Globus pallidus (tissue), 1 donor: ENCODE results near the gene PIK3AP1.
"Not testable (repeated sequence)": the region's sequence is repeated elsewhere in the genome, so short reads cannot be mapped to it uniquely, and the experiment has no call there.

Source experiments
- DNase-seq: peaks from one replicate; pipeline ENCODE4 v3.0.0-alpha.2; 2015; ENCODE audit warnings: low spot score

PIK3AP1 gene

GRCh38 chr10:96577069-96577468 is 143.2 kb downstream of the PIK3AP1 start:
- no peak for DNase-seq

GRCh38 chr10:96576277-96576980 is 143.9 kb downstream of the PIK3AP1 start:
- no peak for DNase-seq

- DNase-seq, result not testable (repeated sequence)
These were observed 145.8 kb downstream of the PIK3AP1 start for GRCh38 chr10:96574564-96574963.

- DNase-seq, result no peak
These were observed 147.3 kb downstream of the PIK3AP1 start for GRCh38 chr10:96573036-96573435.

- DNase-seq, result no peak
These were observed 149.0 kb downstream of the PIK3AP1 start for GRCh38 chr10:96570983-96571964.

GRCh38 chr10:96570511-96570910 is 149.8 kb downstream of the PIK3AP1 start:
- DNase-seq, result no peak

- no peak for DNase-seq
These were observed 151.9 kb downstream of the PIK3AP1 start for GRCh38 chr10:96568402-96568801.

- DNase-seq, result no peak
These were observed 154.5 kb downstream of the PIK3AP1 start for GRCh38 chr10:96565774-96566173.

GRCh38 chr10:96560966-96561887 is 159.1 kb downstream of the PIK3AP1 start:
- no peak for DNase-seq

GRCh38 chr10:96560489-96560888 is 159.8 kb downstream of the PIK3AP1 start:
- no peak for DNase-seq

GRCh38 chr10:96556003-96556402 is 164.3 kb downstream of the PIK3AP1 start:
- peak; percentile 40 for DNase-seq

- DNase-seq, result no peak
These were observed 165.0 kb downstream of the PIK3AP1 start for GRCh38 chr10:96555330-96555729.

- no peak for DNase-seq
These were observed 171.7 kb downstream of the PIK3AP1 start for GRCh38 chr10:96548589-96548988.

GRCh38 chr10:96545558-96545957 is 174.8 kb downstream of the PIK3AP1 start:
- not testable (repeated sequence) for DNase-seq
